Smooth muscle cell of the brain vasculature (primary cell): Measurements from ENCODE around the gene PECR.

Source experiments
- DNase-seq: peaks from one replicate; pipeline ENCODE4 v3.0.0-alpha.2; 2012; ENCODE audit warnings: low read depth, low spot score

The PECR gene

GRCh38 chr2:216071111-216071851 is 10.3 kb downstream of the PECR start:
- DNase-seq = no peak

GRCh38 chr2:216070195-216070594 is 11.4 kb downstream of the PECR start:
- DNase-seq = no peak

- DNase-seq = no peak
Measured at GRCh38 chr2:216069028-216069427, 12.6 kb downstream of the PECR start.

- peak; percentile 92 for DNase-seq
Measured at GRCh38 chr2:216066230-216066629, 15.4 kb downstream of the PECR start.

- DNase-seq = no peak
Measured at GRCh38 chr2:216064665-216065064, 16.9 kb downstream of the PECR start.

GRCh38 chr2:216064014-216064630 is 17.5 kb downstream of the PECR start:
- no peak for DNase-seq

GRCh38 chr2:216059233-216059834 is 22.3 kb downstream of the PECR start:
- no peak for DNase-seq

GRCh38 chr2:216057688-216058193 is 23.9 kb downstream of the PECR start:
- DNase-seq = no peak

- no peak for DNase-seq
Measured at GRCh38 chr2:216056739-216057138, 24.9 kb downstream of the PECR start.

- no peak for DNase-seq
Measured at GRCh38 chr2:216055680-216056079, 25.9 kb downstream of the PECR start.

GRCh38 chr2:216052420-216052819 is 29.2 kb downstream of the PECR start:
- DNase-seq = no peak

- no peak for DNase-seq
Measured at GRCh38 chr2:216051350-216051749, 30.3 kb downstream of the PECR start.

- no peak for DNase-seq
Measured at GRCh38 chr2:216049452-216049851, 32.2 kb downstream of the PECR start.

- DNase-seq = no peak
Measured at GRCh38 chr2:216047397-216047796, 34.2 kb downstream of the PECR start.

- no peak for DNase-seq
Measured at GRCh38 chr2:216044883-216045486, 36.6 kb downstream of the PECR start.

- DNase-seq = no peak
Measured at GRCh38 chr2:216043949-216044348, 37.7 kb downstream of the PECR start.

- DNase-seq = no peak
Measured at GRCh38 chr2:216041438-216041837, 40.2 kb downstream of the PECR start.

- DNase-seq = no peak
Measured at GRCh38 chr2:216039918-216040317, 41.7 kb downstream of the PECR start.

GRCh38 chr2:216034065-216034464 is 47.5 kb downstream of the PECR start:
- DNase-seq = peak; percentile 61

GRCh38 chr2:216033403-216033802 is 48.2 kb downstream of the PECR start:
- no peak for DNase-seq

- DNase-seq = no peak
Measured at GRCh38 chr2:216031960-216032689, 49.5 kb downstream of the PECR start.

GRCh38 chr2:216030216-216030615 is 51.4 kb downstream of the PECR start:
- DNase-seq = no peak
